OCI-LY7 (cell line): Measurements from ENCODE around the gene TMEM119.

Experiments used
- EZH2phosphoT487 ChIP-seq: fragments of 200-600 bp; sonication (generic); IDR thresholded peaks from 2 replicates; pipeline ENCODE4 v1.6.1; 2018; ENCODE audit warnings: low read depth, borderline replicate concordance, mild to moderate bottlenecking, mixed run types, antibody characterized with exemption, low read length, moderate library complexity, mixed read lengths
- TF ChIP-seq, protein P1 (sequence below): fragments of 200-600 bp; sonication (generic); conservative IDR thresholded peaks from 2 replicates; pipeline ENCODE4 v1.5.1; 2014; ENCODE audit warnings: mild to moderate bottlenecking, antibody characterized with exemption, low read length, moderate library complexity, mixed read lengths

DNA sequence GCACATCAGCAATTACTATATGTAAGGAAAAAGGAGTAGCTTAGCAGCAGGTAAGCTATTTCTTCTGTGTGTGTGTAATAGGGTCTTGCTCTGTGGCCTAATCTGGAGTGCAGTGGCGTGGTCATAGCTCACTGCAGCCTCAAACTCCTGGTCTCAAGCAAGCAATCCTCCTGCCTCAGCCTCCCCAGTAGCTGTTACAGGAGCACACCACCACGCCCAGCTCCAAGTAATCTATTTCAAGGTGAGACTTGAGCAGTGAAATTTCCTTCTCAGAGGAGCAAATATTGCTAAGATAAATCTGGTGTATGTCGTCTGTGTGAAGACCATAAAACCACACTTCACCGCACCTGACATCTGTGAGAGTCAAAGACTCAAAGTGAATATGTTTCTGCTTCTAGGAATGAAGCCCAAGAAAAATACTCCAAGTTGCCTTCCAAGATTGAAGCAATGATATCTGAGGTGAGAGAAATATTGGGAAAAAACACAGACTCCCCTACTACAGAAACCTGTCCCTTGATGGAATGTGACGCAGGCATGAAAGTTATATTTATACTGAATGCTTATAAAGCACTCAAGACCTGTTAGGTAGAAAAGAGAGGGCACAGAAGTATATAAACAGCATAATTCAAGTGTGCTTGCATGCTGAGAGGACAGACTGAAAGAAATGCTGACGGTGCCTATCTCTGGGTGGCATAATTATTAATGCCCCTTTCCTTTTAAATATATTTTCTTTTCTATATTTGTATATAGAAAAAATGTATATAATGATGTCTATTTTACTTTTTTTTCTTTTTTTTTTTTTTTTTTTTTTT is 38.3 kb upstream of the TMEM119 start:
- TF ChIP-seq, protein P1, sequence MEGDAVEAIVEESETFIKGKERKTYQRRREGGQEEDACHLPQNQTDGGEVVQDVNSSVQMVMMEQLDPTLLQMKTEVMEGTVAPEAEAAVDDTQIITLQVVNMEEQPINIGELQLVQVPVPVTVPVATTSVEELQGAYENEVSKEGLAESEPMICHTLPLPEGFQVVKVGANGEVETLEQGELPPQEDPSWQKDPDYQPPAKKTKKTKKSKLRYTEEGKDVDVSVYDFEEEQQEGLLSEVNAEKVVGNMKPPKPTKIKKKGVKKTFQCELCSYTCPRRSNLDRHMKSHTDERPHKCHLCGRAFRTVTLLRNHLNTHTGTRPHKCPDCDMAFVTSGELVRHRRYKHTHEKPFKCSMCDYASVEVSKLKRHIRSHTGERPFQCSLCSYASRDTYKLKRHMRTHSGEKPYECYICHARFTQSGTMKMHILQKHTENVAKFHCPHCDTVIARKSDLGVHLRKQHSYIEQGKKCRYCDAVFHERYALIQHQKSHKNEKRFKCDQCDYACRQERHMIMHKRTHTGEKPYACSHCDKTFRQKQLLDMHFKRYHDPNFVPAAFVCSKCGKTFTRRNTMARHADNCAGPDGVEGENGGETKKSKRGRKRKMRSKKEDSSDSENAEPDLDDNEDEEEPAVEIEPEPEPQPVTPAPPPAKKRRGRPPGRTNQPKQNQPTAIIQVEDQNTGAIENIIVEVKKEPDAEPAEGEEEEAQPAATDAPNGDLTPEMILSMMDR = no peak
- no peak for TF ChIP-seq EZH2phosphoT487
